ENCODE results near the gene SERP2.
A peak's percentile ranks its signal among the peaks of the same experiment; 100 is the strongest.

SERP2 gene

GRCh38 chr13:44368062-44368591 lies 5.5 kb upstream of the SERP2 start:
- no peak for DNase-seq
- Mint-ChIP-seq H3K9me3 (no peaks in the 10 kb centered on the region), H3K4me1 (peaks cover 4 to 5% of the 10 kb centered on the region in 2 donors), H3K4me3 (no peak overlapping the region), H3K27ac (no peak overlapping the region), H3K27me3 (peaks cover 22 to 26% of the 10 kb centered on the region in 2 donors), H3K36me3 (no peaks in the 10 kb centered on the region)
- ATAC-seq (replicated peaks) = no peak

GRCh38 chr13:44368599-44369368 lies 4.8 kb upstream of the SERP2 start:
- ATAC-seq (replicated peaks) (no peak), DNase-seq (no peak)
- Mint-ChIP-seq H3K9me3 (no peaks in the 10 kb centered on the region), H3K4me3 (no peak overlapping the region), H3K4me1 (peaks cover 6% of the 10 kb centered on the region in 2 donors), H3K36me3 (no peaks in the 10 kb centered on the region), H3K27ac (no peak overlapping the region), H3K27me3 (peaks cover 23 to 29% of the 10 kb centered on the region in 2 donors)

GRCh38 chr13:44371421-44371820 lies 2.2 kb upstream of the SERP2 start:
- no peak for DNase-seq
- ATAC-seq (replicated peaks) = no peak
- H3K27ac Mint-ChIP-seq = no peak overlapping the region
- H3K4me3 Mint-ChIP-seq = no peak overlapping the region
- H3K36me3 Mint-ChIP-seq = no peaks in the 10 kb centered on the region
- H3K27me3 Mint-ChIP-seq = peaks cover 29 to 36% of the 10 kb centered on the region in 2 donors
- H3K9me3 Mint-ChIP-seq = no peaks in the 10 kb centered on the region
- H3K4me1 Mint-ChIP-seq = peaks cover 6 to 9% of the 10 kb centered on the region in 2 donors

- Mint-ChIP-seq H3K9me3 (no peaks in the 10 kb centered on the region), H3K27ac (no peak overlapping the region), H3K27me3 (peaks cover 25 to 32% of the 10 kb centered on the region in 2 donors), H3K4me1 (peaks cover 6 to 9% of the 10 kb centered on the region in 2 donors), H3K4me3 (peak overlapping the region; percentile 66 to 81), H3K36me3 (no peaks in the 10 kb centered on the region)
- DNase-seq (no peak), ATAC-seq (replicated peaks) (peak in 1 of 2 donors; percentile 9)
Measured at GRCh38 chr13:44373247-44373600, 400 bp upstream of the SERP2 start.

- H3K9me3 Mint-ChIP-seq = no peaks in the 10 kb centered on the region
- no peak overlapping the region for H3K27ac Mint-ChIP-seq
- peaks cover 6 to 9% of the 10 kb centered on the region in 2 donors for H3K4me1 Mint-ChIP-seq
- peaks cover 25 to 32% of the 10 kb centered on the region in 2 donors for H3K27me3 Mint-ChIP-seq
- no peaks in the 10 kb centered on the region for H3K36me3 Mint-ChIP-seq
- peak overlapping the region; percentile 41 to 50 for H3K4me3 Mint-ChIP-seq
- ATAC-seq (replicated peaks) (no peak), DNase-seq (no peak)
Measured at GRCh38 chr13:44374348-44374712, 706 bp downstream of the SERP2 start.

- no peaks in the 10 kb centered on the region for H3K9me3 Mint-ChIP-seq
- no peak overlapping the region for H3K27ac Mint-ChIP-seq
- ATAC-seq (replicated peaks) (no peak), DNase-seq (no peak)
- peaks cover 6 to 8% of the 10 kb centered on the region in 2 donors for H3K27me3 Mint-ChIP-seq
- peaks cover under 1 to 3% of the 10 kb centered on the region in 2 donors for H3K4me1 Mint-ChIP-seq
- no peaks in the 10 kb centered on the region for H3K36me3 Mint-ChIP-seq
- no peak overlapping the region for H3K4me3 Mint-ChIP-seq
Measured at GRCh38 chr13:44378277-44378676, 4.7 kb downstream of the SERP2 start.

- H3K4me3 Mint-ChIP-seq = no peak overlapping the region
- no peaks in the 10 kb centered on the region for H3K4me1 Mint-ChIP-seq
- H3K9me3 Mint-ChIP-seq = no peaks in the 10 kb centered on the region
Measured at GRCh38 chr13:44379885-44380284, 6.3 kb downstream of the SERP2 start.

GRCh38 chr13:44380404-44381165 lies 7.0 kb downstream of the SERP2 start:
- H3K27me3 Mint-ChIP-seq = no peaks in the 10 kb centered on the region
- no peaks in the 10 kb centered on the region for H3K9me3 Mint-ChIP-seq
- H3K4me1 Mint-ChIP-seq = peaks cover 0 to 1% of the 10 kb centered on the region in 2 donors
- no peak overlapping the region for H3K27ac Mint-ChIP-seq
- H3K36me3 Mint-ChIP-seq = no peaks in the 10 kb centered on the region
- ATAC-seq (replicated peaks) (no peak), DNase-seq (no peak)
- H3K4me3 Mint-ChIP-seq = no peak overlapping the region

More at GRCh38 chr13:44379885-44380284, 6.3 kb downstream of the SERP2 start:
- ATAC-seq (replicated peaks) (no peak), DNase-seq (no peak)
- Mint-ChIP-seq H3K27ac (no peak overlapping the region), H3K27me3 (peaks cover under 1 to 1% of the 10 kb centered on the region in 2 donors), H3K36me3 (no peaks in the 10 kb centered on the region)

- DNase-seq (no peak), ATAC-seq (replicated peaks) (no peak)
- Mint-ChIP-seq H3K4me1 (peaks cover 0 to 8% of the 10 kb centered on the region in 2 donors), H3K9me3 (no peaks in the 10 kb centered on the region), H3K36me3 (no peaks in the 10 kb centered on the region), H3K27me3 (no peaks in the 10 kb centered on the region), H3K27ac (peak overlapping the region; percentile 21), H3K4me3 (no peak overlapping the region)
Measured at GRCh38 chr13:44382635-44383145, 9.1 kb downstream of the SERP2 start.

GRCh38 chr13:44383945-44384344 lies 10.3 kb downstream of the SERP2 start:
- peaks cover 0 to 11% of the 10 kb centered on the region in 2 donors for H3K4me1 Mint-ChIP-seq
- no peak overlapping the region for H3K4me3 Mint-ChIP-seq
- no peaks in the 10 kb centered on the region for H3K36me3 Mint-ChIP-seq
- DNase-seq = no peak
- no peaks in the 10 kb centered on the region for H3K27me3 Mint-ChIP-seq
- H3K9me3 Mint-ChIP-seq = no peaks in the 10 kb centered on the region
- no peak for ATAC-seq (replicated peaks)
- no peak overlapping the region for H3K27ac Mint-ChIP-seq

GRCh38 chr13:44384778-44385177 lies 11.2 kb downstream of the SERP2 start:
- Mint-ChIP-seq H3K4me3 (no peak overlapping the region), H3K27me3 (no peaks in the 10 kb centered on the region), H3K27ac (no peak overlapping the region), H3K4me1 (peaks cover 0 to 19% of the 10 kb centered on the region in 2 donors), H3K36me3 (no peaks in the 10 kb centered on the region), H3K9me3 (no peaks in the 10 kb centered on the region)
- DNase-seq = no peak
- ATAC-seq (replicated peaks) = no peak

- H3K27me3 Mint-ChIP-seq = no peaks in the 10 kb centered on the region
- peaks cover 0 to 19% of the 10 kb centered on the region in 2 donors for H3K4me1 Mint-ChIP-seq
- ATAC-seq (replicated peaks) (no peak), DNase-seq (no peak)
- H3K27ac Mint-ChIP-seq = no peak overlapping the region
- H3K4me3 Mint-ChIP-seq = no peak overlapping the region
- H3K9me3 Mint-ChIP-seq = no peaks in the 10 kb centered on the region
- H3K36me3 Mint-ChIP-seq = no peaks in the 10 kb centered on the region
Measured at GRCh38 chr13:44385401-44385800, 11.8 kb downstream of the SERP2 start.

- H3K4me1 Mint-ChIP-seq = peaks cover 0 to 19% of the 10 kb centered on the region in 2 donors
- H3K27ac Mint-ChIP-seq = peak overlapping the region; percentile 16
Measured at GRCh38 chr13:44385847-44386246, 12.2 kb downstream of the SERP2 start.

GRCh38 chr13:44386913-44387556 lies 13.4 kb downstream of the SERP2 start:
- no peak overlapping the region for H3K4me3 Mint-ChIP-seq
- no peak overlapping the region for H3K27ac Mint-ChIP-seq
- H3K4me1 Mint-ChIP-seq = peaks cover 0 to 19% of the 10 kb centered on the region in 2 donors
- no peaks in the 10 kb centered on the region for H3K27me3 Mint-ChIP-seq
- ATAC-seq (replicated peaks) (no peak), DNase-seq (no peak)
- no peaks in the 10 kb centered on the region for H3K9me3 Mint-ChIP-seq
- no peaks in the 10 kb centered on the region for H3K36me3 Mint-ChIP-seq

More at GRCh38 chr13:44385847-44386246, 12.2 kb downstream of the SERP2 start:
- no peak for DNase-seq
- Mint-ChIP-seq H3K36me3 (no peaks in the 10 kb centered on the region), H3K27me3 (no peaks in the 10 kb centered on the region), H3K4me3 (no peak overlapping the region), H3K9me3 (no peaks in the 10 kb centered on the region)
- peak in 1 of 2 donors; percentile 25 for ATAC-seq (replicated peaks)

All from stimulated activated naive B cell treated with anti-CD40 and anti-IgM and Interleukin-4, amounts not matched to agents 10 μg/mL and 1 μg/mL and 100 μg/mL, for 72 hours (primary cell).